Stomach (tissue), 4 donors: ENCODE results near the gene PIK3CA.

Experiments
- CTCF ChIP-seq, 7 experiments: fragments of 450-650 bp in 4 of 7; fragments of 200-600 bp in 3 of 7; sonication (generic) in 3 of 7; IDR thresholded peaks; one replicate each; pipeline ENCODE4 v1.5.1; 2016 to 2019; ENCODE audit warnings: antibody characterized with exemption in 7 of 7, control low read depth in 2 of 7, mild to moderate bottlenecking in 1 of 7
- POLR2AphosphoS5 ChIP-seq, 3 donors: sonication (generic); formaldehyde crosslinking; IDR thresholded peaks; one replicate each; pipeline ENCODE4 v1.6.1; 2016; ENCODE audit warnings: antibody characterized with exemption in 3 of 3

- TF ChIP-seq POLR2AphosphoS5 (IDR thresholded peaks at IDR 0.05) = no peak
- TF ChIP-seq CTCF (IDR thresholded peaks at IDR 0.05) = no peak
Measured at GRCh38 chr3:179189759-179190158, 41.6 kb downstream of the PIK3CA start.
